Measurements from ENCODE around the gene CELF2.

Gene CELF2

GRCh38 chr10:11046776-11047160, 29.1 kb downstream of the CELF2 start:
- no peak overlapping the region for H3K4me3 ChIP-seq (ENCODE audit: low read depth, low read length)
- H3K9me3 ChIP-seq (ENCODE audit: control insufficient read depth, insufficient read depth, low read depth, low read length), result no peaks in the 10 kb centered on the region
- no peaks in the 10 kb centered on the region for H3K27me3 ChIP-seq (ENCODE audit: control insufficient read depth, insufficient read depth, low read length)
- H3K36me3 ChIP-seq (ENCODE audit: control insufficient read depth, insufficient read depth, low read length), result no peaks in the 10 kb centered on the region
- H3K27ac ChIP-seq (ENCODE audit: low read depth, low read length), result no peak overlapping the region
- H3K9ac ChIP-seq (ENCODE audit: low read length), result no peak overlapping the region
- H3K4me1 ChIP-seq (ENCODE audit: control insufficient read depth, insufficient read depth, low read length), result peaks cover 17% of the 10 kb centered on the region

GRCh38 chr10:11048707-11049278, 31.1 kb downstream of the CELF2 start:
- Histone ChIP-seq H3K27me3 (ENCODE audit: control insufficient read depth, insufficient read depth, low read length) (no peaks in the 10 kb centered on the region), H3K36me3 (ENCODE audit: control insufficient read depth, insufficient read depth, low read length) (no peaks in the 10 kb centered on the region)

GRCh38 chr10:11049806-11050205, 32.1 kb downstream of the CELF2 start:
- peaks cover 17% of the 10 kb centered on the region for H3K4me1 ChIP-seq (ENCODE audit: control insufficient read depth, insufficient read depth, low read length)
- H3K27me3 ChIP-seq (ENCODE audit: control insufficient read depth, insufficient read depth, low read length), result no peaks in the 10 kb centered on the region
- H3K36me3 ChIP-seq (ENCODE audit: control insufficient read depth, insufficient read depth, low read length), result no peaks in the 10 kb centered on the region
- H3K27ac ChIP-seq (ENCODE audit: low read depth, low read length), result no peak overlapping the region
- no peak overlapping the region for H3K4me3 ChIP-seq (ENCODE audit: low read depth, low read length)
- no peak overlapping the region for H3K9ac ChIP-seq (ENCODE audit: low read length)
- H3K9me3 ChIP-seq (ENCODE audit: control insufficient read depth, insufficient read depth, low read depth, low read length), result no peaks in the 10 kb centered on the region

More at GRCh38 chr10:11048707-11049278, 31.1 kb downstream of the CELF2 start:
- Histone ChIP-seq H3K4me1 (ENCODE audit: control insufficient read depth, insufficient read depth, low read length) (peaks cover 17% of the 10 kb centered on the region), H3K4me3 (ENCODE audit: low read depth, low read length) (no peak overlapping the region), H3K9me3 (ENCODE audit: control insufficient read depth, insufficient read depth, low read depth, low read length) (no peaks in the 10 kb centered on the region), H3K9ac (ENCODE audit: low read length) (no peak overlapping the region), H3K27ac (ENCODE audit: low read depth, low read length) (no peak overlapping the region)

GRCh38 chr10:11050301-11051287, 32.9 kb downstream of the CELF2 start:
- Histone ChIP-seq H3K4me3 (ENCODE audit: low read depth, low read length) (no peak overlapping the region), H3K36me3 (ENCODE audit: control insufficient read depth, insufficient read depth, low read length) (no peaks in the 10 kb centered on the region), H3K9ac (ENCODE audit: low read length) (no peak overlapping the region), H3K9me3 (ENCODE audit: control insufficient read depth, insufficient read depth, low read depth, low read length) (no peaks in the 10 kb centered on the region), H3K4me1 (ENCODE audit: control insufficient read depth, insufficient read depth, low read length) (peaks cover 17% of the 10 kb centered on the region), H3K27me3 (ENCODE audit: control insufficient read depth, insufficient read depth, low read length) (no peaks in the 10 kb centered on the region), H3K27ac (ENCODE audit: low read depth, low read length) (no peak overlapping the region)

GRCh38 chr10:11057018-11057417, 39.3 kb downstream of the CELF2 start:
- Histone ChIP-seq H3K9me3 (ENCODE audit: control insufficient read depth, insufficient read depth, low read depth, low read length) (peaks cover 6% of the 10 kb centered on the region; the same call in 1 of the 2 replicates), H3K36me3 (ENCODE audit: control insufficient read depth, insufficient read depth, low read length) (no peaks in the 10 kb centered on the region), H3K4me3 (ENCODE audit: low read depth, low read length) (no peak overlapping the region), H3K4me1 (ENCODE audit: control insufficient read depth, insufficient read depth, low read length) (peaks cover 4% of the 10 kb centered on the region; the same call in 1 of the 2 replicates), H3K27me3 (ENCODE audit: control insufficient read depth, insufficient read depth, low read length) (no peaks in the 10 kb centered on the region), H3K9ac (ENCODE audit: low read length) (no peak overlapping the region), H3K27ac (ENCODE audit: low read depth, low read length) (no peak overlapping the region)

- Histone ChIP-seq H3K4me3 (ENCODE audit: low read depth, low read length) (no peak overlapping the region), H3K9me3 (ENCODE audit: control insufficient read depth, insufficient read depth, low read depth, low read length) (peaks cover 9% of the 10 kb centered on the region; the same call in 1 of the 2 replicates), H3K36me3 (ENCODE audit: control insufficient read depth, insufficient read depth, low read length) (no peaks in the 10 kb centered on the region), H3K9ac (ENCODE audit: low read length) (no peak overlapping the region), H3K27me3 (ENCODE audit: control insufficient read depth, insufficient read depth, low read length) (no peaks in the 10 kb centered on the region), H3K4me1 (ENCODE audit: control insufficient read depth, insufficient read depth, low read length) (peaks cover 4% of the 10 kb centered on the region; the same call in 1 of the 2 replicates), H3K27ac (ENCODE audit: low read depth, low read length) (no peak overlapping the region)
Observed at GRCh38 chr10:11057448-11057847, 39.8 kb downstream of the CELF2 start.

- Histone ChIP-seq H3K27me3 (ENCODE audit: control insufficient read depth, insufficient read depth, low read length) (no peaks in the 10 kb centered on the region), H3K27ac (ENCODE audit: low read depth, low read length) (no peak overlapping the region)
Observed at GRCh38 chr10:11057994-11058393, 40.3 kb downstream of the CELF2 start.

GRCh38 chr10:11058965-11059364, 41.3 kb downstream of the CELF2 start:
- Histone ChIP-seq H3K27me3 (ENCODE audit: control insufficient read depth, insufficient read depth, low read length) (no peaks in the 10 kb centered on the region), H3K4me1 (ENCODE audit: control insufficient read depth, insufficient read depth, low read length) (peaks cover 4% of the 10 kb centered on the region; the same call in 1 of the 2 replicates), H3K9ac (ENCODE audit: low read length) (no peak overlapping the region), H3K27ac (ENCODE audit: low read depth, low read length) (no peak overlapping the region), H3K9me3 (ENCODE audit: control insufficient read depth, insufficient read depth, low read depth, low read length) (peaks cover 10% of the 10 kb centered on the region; the same call in 1 of the 2 replicates), H3K36me3 (ENCODE audit: control insufficient read depth, insufficient read depth, low read length) (no peaks in the 10 kb centered on the region), H3K4me3 (ENCODE audit: low read depth, low read length) (no peak overlapping the region)

More at GRCh38 chr10:11057994-11058393, 40.3 kb downstream of the CELF2 start:
- H3K36me3 ChIP-seq (ENCODE audit: control insufficient read depth, insufficient read depth, low read length), result no peaks in the 10 kb centered on the region
- H3K9me3 ChIP-seq (ENCODE audit: control insufficient read depth, insufficient read depth, low read depth, low read length), result peaks cover 10% of the 10 kb centered on the region; the same call in 1 of the 2 replicates
- H3K4me1 ChIP-seq (ENCODE audit: control insufficient read depth, insufficient read depth, low read length), result peaks cover 4% of the 10 kb centered on the region; the same call in 1 of the 2 replicates
- no peak overlapping the region for H3K9ac ChIP-seq (ENCODE audit: low read length)
- no peak overlapping the region for H3K4me3 ChIP-seq (ENCODE audit: low read depth, low read length)

- Histone ChIP-seq H3K36me3 (ENCODE audit: control insufficient read depth, insufficient read depth, low read length) (no peaks in the 10 kb centered on the region), H3K4me3 (ENCODE audit: low read depth, low read length) (no peak overlapping the region), H3K27me3 (ENCODE audit: control insufficient read depth, insufficient read depth, low read length) (no peaks in the 10 kb centered on the region), H3K27ac (ENCODE audit: low read depth, low read length) (no peak overlapping the region), H3K9ac (ENCODE audit: low read length) (no peak overlapping the region), H3K9me3 (ENCODE audit: control insufficient read depth, insufficient read depth, low read depth, low read length) (peaks cover 10% of the 10 kb centered on the region; the same call in 1 of the 2 replicates), H3K4me1 (ENCODE audit: control insufficient read depth, insufficient read depth, low read length) (peaks cover 2% of the 10 kb centered on the region; the same call in 1 of the 2 replicates)
Observed at GRCh38 chr10:11063856-11064255, 46.2 kb downstream of the CELF2 start.

- H3K4me1 ChIP-seq (ENCODE audit: control insufficient read depth, insufficient read depth, low read length), result no peaks in the 10 kb centered on the region
- peaks cover 10% of the 10 kb centered on the region; the same call in 1 of the 2 replicates for H3K9me3 ChIP-seq (ENCODE audit: control insufficient read depth, insufficient read depth, low read depth, low read length)
- H3K9ac ChIP-seq (ENCODE audit: low read length), result no peak overlapping the region
- no peaks in the 10 kb centered on the region for H3K36me3 ChIP-seq (ENCODE audit: control insufficient read depth, insufficient read depth, low read length)
- no peaks in the 10 kb centered on the region for H3K27me3 ChIP-seq (ENCODE audit: control insufficient read depth, insufficient read depth, low read length)
- H3K4me3 ChIP-seq (ENCODE audit: low read depth, low read length), result no peak overlapping the region
- no peak overlapping the region for H3K27ac ChIP-seq (ENCODE audit: low read depth, low read length)
Observed at GRCh38 chr10:11064832-11065231, 47.2 kb downstream of the CELF2 start.

GRCh38 chr10:11065567-11065966, 47.9 kb downstream of the CELF2 start:
- peaks cover 10% of the 10 kb centered on the region; the same call in 1 of the 2 replicates for H3K9me3 ChIP-seq (ENCODE audit: control insufficient read depth, insufficient read depth, low read depth, low read length)
- no peak overlapping the region for H3K9ac ChIP-seq (ENCODE audit: low read length)
- H3K27me3 ChIP-seq (ENCODE audit: control insufficient read depth, insufficient read depth, low read length), result no peaks in the 10 kb centered on the region
- no peaks in the 10 kb centered on the region for H3K4me1 ChIP-seq (ENCODE audit: control insufficient read depth, insufficient read depth, low read length)
- no peaks in the 10 kb centered on the region for H3K36me3 ChIP-seq (ENCODE audit: control insufficient read depth, insufficient read depth, low read length)
- no peak overlapping the region for H3K27ac ChIP-seq (ENCODE audit: low read depth, low read length)
- H3K4me3 ChIP-seq (ENCODE audit: low read depth, low read length), result no peak overlapping the region

Measured in HUES6 (cell line).